HEK293 (cell line): ENCODE data around the gene CYP26B1.

Experiments
- KLF8 ChIP-seq: fragments of 450-650 bp; formaldehyde crosslinking; IDR thresholded peaks from 2 replicates; pipeline ENCODE4 v1.5.1; 2016; ENCODE audit warnings: missing biosample characterization, missing genetic modification characterization
- ZNF146 ChIP-seq: fragments of 450-650 bp; formaldehyde crosslinking; IDR thresholded peaks from 2 replicates; pipeline ENCODE4 v1.5.1; 2016; ENCODE audit warnings: missing biosample characterization, missing genetic modification characterization
- ZNF654 ChIP-seq: fragments of 450-650 bp; formaldehyde crosslinking; IDR thresholded peaks from 2 replicates; pipeline ENCODE4 v1.5.1; 2016; ENCODE audit warnings: low read depth, missing biosample characterization, missing genetic modification characterization
- ZNF777 ChIP-seq: fragments of 450-650 bp; formaldehyde crosslinking; IDR thresholded peaks from 2 replicates; pipeline ENCODE4 v1.5.1; 2017; ENCODE audit warnings: missing biosample characterization, missing genetic modification characterization, borderline replicate concordance
- ZSCAN23 ChIP-seq: fragments of 450-650 bp; formaldehyde crosslinking; IDR thresholded peaks from 2 replicates; pipeline ENCODE4 v1.5.1; 2016; ENCODE audit warnings: missing biosample characterization, missing genetic modification characterization
- TF ChIP-seq, protein P1 (sequence below): fragments of 450-650 bp; formaldehyde crosslinking; IDR thresholded peaks from 2 replicates; pipeline ENCODE4 v1.5.1; 2016; ENCODE audit warnings: missing biosample characterization, missing genetic modification characterization
- TF ChIP-seq, protein P2 (sequence below): fragments of 450-650 bp; formaldehyde crosslinking; IDR thresholded peaks from 2 replicates; pipeline ENCODE4 v1.5.1; 2016; ENCODE audit warnings: missing biosample characterization, missing genetic modification characterization, low read depth
- TF ChIP-seq, protein P3 (sequence below): fragments of 450-650 bp; formaldehyde crosslinking; IDR thresholded peaks from 2 replicates; pipeline ENCODE4 v1.5.1; 2016; ENCODE audit warnings: missing biosample characterization, missing genetic modification characterization
- TF ChIP-seq, protein P4 (sequence below): fragments of 450-650 bp; formaldehyde crosslinking; IDR thresholded peaks from 2 replicates; pipeline ENCODE4 v1.5.1; 2016; ENCODE audit warnings: missing biosample characterization, missing genetic modification characterization
- TF ChIP-seq, protein P5 (sequence below): fragments of 450-650 bp; formaldehyde crosslinking; IDR thresholded peaks from 2 replicates; pipeline ENCODE4 v1.5.1; 2016; ENCODE audit warnings: missing biosample characterization, missing genetic modification characterization
- TF ChIP-seq, protein P6 (sequence below): fragments of 450-650 bp; formaldehyde crosslinking; IDR thresholded peaks from 2 replicates; pipeline ENCODE4 v1.5.1; 2016; ENCODE audit warnings: missing biosample characterization, missing genetic modification characterization, borderline replicate concordance

DNA sequence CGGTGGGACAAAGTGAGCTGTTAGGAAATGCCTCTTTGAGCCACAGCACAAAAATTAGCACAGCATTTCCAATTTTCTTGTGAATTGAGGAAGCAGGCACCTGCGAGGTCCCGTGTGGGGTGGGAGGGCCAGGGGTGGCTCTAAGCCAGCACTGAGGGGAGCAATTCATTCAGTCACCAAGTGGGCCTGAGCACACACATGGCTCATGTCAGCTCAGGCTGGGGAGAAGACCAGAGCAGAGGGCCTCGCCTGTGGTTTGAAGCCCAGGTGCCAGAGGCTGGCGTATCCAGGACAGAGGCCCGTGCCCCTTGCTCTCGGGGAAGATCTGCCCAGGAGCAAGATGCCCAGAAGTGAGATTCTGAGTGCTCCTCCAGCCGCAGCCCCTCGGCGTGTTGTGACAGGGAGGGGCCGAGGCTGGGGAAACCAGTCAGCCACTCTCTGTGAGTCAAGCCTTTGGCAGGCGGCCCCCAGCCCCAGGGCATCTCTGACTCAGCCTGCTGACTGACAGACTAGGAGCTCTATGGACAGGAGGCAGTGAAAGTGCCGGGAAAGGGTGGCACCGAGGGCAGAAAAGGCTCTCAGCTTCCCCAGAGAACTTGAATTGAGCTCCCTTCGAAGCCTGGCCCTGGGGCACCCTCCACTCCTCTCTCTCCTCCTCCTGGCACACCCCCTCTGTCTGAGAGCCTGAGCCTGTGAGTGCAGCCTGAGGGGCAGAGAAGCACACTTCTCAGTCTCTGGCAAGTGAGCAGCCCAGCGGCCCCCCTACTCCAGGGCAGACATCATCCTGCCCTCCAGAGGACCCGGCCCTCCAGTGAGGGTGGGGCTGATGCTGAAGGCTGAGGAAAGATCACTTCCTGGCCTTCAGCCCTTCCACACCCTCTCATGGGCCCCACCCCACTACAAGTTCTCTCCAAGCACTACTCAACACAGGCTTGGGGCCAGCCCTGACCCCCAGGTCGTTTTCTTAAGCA lies 32.3 kb downstream of the CYP26B1 start:
- TF ChIP-seq, protein P1, sequence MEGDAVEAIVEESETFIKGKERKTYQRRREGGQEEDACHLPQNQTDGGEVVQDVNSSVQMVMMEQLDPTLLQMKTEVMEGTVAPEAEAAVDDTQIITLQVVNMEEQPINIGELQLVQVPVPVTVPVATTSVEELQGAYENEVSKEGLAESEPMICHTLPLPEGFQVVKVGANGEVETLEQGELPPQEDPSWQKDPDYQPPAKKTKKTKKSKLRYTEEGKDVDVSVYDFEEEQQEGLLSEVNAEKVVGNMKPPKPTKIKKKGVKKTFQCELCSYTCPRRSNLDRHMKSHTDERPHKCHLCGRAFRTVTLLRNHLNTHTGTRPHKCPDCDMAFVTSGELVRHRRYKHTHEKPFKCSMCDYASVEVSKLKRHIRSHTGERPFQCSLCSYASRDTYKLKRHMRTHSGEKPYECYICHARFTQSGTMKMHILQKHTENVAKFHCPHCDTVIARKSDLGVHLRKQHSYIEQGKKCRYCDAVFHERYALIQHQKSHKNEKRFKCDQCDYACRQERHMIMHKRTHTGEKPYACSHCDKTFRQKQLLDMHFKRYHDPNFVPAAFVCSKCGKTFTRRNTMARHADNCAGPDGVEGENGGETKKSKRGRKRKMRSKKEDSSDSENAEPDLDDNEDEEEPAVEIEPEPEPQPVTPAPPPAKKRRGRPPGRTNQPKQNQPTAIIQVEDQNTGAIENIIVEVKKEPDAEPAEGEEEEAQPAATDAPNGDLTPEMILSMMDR (tag by site-specific recombination) = no peak
- TF ChIP-seq, protein P2, sequence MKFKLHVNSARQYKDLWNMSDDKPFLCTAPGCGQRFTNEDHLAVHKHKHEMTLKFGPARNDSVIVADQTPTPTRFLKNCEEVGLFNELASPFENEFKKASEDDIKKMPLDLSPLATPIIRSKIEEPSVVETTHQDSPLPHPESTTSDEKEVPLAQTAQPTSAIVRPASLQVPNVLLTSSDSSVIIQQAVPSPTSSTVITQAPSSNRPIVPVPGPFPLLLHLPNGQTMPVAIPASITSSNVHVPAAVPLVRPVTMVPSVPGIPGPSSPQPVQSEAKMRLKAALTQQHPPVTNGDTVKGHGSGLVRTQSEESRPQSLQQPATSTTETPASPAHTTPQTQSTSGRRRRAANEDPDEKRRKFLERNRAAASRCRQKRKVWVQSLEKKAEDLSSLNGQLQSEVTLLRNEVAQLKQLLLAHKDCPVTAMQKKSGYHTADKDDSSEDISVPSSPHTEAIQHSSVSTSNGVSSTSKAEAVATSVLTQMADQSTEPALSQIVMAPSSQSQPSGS (tag by site-specific recombination) = no peak
- TF ChIP-seq KLF8 = no peak
- TF ChIP-seq ZSCAN23 (tag by site-specific recombination) = no peak
- TF ChIP-seq, protein P3, sequence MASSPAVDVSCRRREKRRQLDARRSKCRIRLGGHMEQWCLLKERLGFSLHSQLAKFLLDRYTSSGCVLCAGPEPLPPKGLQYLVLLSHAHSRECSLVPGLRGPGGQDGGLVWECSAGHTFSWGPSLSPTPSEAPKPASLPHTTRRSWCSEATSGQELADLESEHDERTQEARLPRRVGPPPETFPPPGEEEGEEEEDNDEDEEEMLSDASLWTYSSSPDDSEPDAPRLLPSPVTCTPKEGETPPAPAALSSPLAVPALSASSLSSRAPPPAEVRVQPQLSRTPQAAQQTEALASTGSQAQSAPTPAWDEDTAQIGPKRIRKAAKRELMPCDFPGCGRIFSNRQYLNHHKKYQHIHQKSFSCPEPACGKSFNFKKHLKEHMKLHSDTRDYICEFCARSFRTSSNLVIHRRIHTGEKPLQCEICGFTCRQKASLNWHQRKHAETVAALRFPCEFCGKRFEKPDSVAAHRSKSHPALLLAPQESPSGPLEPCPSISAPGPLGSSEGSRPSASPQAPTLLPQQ (tag by site-specific recombination) = no peak
- no peak for TF ChIP-seq ZNF777 (tag by site-specific recombination)
- TF ChIP-seq, protein P4, sequence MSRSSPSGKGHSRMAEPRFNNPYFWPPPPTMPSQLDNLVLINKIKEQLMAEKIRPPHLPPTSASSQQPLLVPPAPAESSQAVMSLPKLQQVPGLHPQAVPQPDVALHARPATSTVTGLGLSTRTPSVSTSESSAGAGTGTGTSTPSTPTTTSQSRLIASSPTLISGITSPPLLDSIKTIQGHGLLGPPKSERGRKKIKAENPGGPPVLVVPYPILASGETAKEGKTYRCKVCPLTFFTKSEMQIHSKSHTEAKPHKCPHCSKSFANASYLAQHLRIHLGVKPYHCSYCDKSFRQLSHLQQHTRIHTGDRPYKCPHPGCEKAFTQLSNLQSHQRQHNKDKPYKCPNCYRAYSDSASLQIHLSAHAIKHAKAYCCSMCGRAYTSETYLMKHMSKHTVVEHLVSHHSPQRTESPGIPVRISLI (tag by site-specific recombination) = no peak
- TF ChIP-seq ZNF654 (tag by site-specific recombination) = no peak
- TF ChIP-seq ZNF146 = no peak
- TF ChIP-seq, protein P5, sequence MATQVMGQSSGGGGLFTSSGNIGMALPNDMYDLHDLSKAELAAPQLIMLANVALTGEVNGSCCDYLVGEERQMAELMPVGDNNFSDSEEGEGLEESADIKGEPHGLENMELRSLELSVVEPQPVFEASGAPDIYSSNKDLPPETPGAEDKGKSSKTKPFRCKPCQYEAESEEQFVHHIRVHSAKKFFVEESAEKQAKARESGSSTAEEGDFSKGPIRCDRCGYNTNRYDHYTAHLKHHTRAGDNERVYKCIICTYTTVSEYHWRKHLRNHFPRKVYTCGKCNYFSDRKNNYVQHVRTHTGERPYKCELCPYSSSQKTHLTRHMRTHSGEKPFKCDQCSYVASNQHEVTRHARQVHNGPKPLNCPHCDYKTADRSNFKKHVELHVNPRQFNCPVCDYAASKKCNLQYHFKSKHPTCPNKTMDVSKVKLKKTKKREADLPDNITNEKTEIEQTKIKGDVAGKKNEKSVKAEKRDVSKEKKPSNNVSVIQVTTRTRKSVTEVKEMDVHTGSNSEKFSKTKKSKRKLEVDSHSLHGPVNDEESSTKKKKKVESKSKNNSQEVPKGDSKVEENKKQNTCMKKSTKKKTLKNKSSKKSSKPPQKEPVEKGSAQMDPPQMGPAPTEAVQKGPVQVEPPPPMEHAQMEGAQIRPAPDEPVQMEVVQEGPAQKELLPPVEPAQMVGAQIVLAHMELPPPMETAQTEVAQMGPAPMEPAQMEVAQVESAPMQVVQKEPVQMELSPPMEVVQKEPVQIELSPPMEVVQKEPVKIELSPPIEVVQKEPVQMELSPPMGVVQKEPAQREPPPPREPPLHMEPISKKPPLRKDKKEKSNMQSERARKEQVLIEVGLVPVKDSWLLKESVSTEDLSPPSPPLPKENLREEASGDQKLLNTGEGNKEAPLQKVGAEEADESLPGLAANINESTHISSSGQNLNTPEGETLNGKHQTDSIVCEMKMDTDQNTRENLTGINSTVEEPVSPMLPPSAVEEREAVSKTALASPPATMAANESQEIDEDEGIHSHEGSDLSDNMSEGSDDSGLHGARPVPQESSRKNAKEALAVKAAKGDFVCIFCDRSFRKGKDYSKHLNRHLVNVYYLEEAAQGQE (tag by site-specific recombination) = no peak
- TF ChIP-seq, protein P6, sequence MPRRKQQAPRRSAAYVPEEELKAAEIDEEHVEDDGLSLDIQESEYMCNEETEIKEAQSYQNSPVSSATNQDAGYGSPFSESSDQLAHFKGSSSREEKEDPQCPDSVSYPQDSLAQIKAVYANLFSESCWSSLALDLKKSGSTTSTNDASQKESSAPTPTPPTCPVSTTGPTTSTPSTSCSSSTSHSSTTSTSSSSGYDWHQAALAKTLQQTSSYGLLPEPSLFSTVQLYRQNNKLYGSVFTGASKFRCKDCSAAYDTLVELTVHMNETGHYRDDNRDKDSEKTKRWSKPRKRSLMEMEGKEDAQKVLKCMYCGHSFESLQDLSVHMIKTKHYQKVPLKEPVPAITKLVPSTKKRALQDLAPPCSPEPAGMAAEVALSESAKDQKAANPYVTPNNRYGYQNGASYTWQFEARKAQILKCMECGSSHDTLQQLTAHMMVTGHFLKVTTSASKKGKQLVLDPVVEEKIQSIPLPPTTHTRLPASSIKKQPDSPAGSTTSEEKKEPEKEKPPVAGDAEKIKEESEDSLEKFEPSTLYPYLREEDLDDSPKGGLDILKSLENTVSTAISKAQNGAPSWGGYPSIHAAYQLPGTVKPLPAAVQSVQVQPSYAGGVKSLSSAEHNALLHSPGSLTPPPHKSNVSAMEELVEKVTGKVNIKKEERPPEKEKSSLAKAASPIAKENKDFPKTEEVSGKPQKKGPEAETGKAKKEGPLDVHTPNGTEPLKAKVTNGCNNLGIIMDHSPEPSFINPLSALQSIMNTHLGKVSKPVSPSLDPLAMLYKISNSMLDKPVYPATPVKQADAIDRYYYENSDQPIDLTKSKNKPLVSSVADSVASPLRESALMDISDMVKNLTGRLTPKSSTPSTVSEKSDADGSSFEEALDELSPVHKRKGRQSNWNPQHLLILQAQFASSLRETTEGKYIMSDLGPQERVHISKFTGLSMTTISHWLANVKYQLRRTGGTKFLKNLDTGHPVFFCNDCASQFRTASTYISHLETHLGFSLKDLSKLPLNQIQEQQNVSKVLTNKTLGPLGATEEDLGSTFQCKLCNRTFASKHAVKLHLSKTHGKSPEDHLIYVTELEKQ (tag by site-specific recombination) = no peak
